Measurements from ENCODE around the gene MEGF10.
A peak's percentile ranks its signal among the peaks of the same experiment; 100 is the strongest.

MEGF10 gene

GRCh38 chr5:127330116-127330515 lies 39.5 kb downstream of the MEGF10 start:
- no peak for DNase-seq

DNA sequence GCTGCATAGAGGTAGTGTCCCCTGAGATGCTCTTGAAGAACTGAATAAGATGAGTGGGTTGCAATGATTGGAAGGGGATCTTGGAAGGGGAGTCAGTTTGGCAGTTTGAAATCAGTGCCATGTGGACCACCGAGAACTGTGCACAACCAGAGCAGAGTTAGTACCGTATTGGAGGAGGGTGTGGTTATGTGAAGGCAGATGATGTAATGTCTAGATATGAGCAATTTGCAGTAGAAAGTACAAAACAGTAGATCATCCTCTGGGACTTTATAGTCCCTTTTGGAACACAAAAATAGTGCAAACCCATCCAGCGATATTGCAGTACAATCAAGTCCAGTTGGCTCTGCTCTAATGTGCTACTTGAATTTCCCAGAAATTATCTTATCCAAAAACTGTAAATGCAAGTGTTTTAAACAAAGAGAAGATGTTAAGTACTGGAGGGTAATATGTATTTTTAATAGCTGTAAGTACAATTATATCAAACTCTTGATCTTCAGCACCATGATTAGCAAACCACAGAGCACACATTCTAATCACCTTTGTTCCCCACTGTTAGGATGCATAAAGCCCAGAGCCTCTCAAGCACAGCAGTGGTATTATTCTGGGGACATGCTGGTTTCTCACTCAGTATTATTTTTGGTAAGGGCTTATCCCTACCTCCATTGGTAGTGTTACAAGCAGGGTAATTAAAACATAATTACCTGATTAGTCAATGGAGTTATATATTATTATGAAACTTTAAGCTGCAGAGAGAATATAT lies 41.5 kb downstream of the MEGF10 start:
- no peak for DNase-seq

DNA sequence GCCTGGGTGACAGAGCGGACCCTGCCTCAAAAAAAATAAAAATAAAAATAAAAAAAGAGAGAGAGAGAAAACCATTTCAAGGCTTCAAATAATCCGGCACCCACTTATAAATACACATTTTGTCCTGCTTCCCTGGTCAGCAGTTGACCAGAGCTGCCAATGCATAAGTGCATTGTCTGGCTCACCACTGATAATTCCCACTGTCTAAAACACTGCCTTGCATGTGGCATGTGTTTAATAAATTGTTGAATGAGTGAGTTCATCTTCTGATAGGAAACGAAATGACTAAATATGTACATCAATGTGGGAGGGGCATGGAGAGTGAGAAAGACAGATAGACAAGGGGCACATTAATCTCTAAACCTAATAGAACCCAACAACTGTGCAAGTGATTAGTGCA lies 42.9 kb downstream of the MEGF10 start:
- no peak for DNase-seq

GRCh38 chr5:127335381-127335780 lies 44.8 kb downstream of the MEGF10 start:
- DNase-seq: no peak

DNA sequence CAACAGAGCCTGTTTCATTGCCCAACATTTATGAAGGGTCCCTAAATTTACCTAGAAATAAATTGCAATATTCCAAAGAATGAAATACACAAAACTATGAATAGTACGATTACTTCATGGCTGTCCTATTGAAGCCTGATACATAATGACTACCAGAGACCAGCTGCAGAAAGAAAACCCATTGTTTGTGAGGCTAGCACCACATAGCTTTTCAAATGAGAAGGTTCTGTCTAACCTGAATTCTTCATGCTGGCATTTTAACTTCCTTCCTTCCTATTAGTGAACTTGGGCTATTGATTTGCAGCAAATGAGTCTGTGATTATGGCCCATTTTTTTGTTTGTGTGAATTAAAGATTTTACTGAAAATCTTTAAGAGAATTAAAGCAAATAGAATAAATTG lies 47.3 kb downstream of the MEGF10 start:
- DNase-seq: no peak

- no peak for DNase-seq
Measured at GRCh38 chr5:127338501-127338900, 47.9 kb downstream of the MEGF10 start.

DNA sequence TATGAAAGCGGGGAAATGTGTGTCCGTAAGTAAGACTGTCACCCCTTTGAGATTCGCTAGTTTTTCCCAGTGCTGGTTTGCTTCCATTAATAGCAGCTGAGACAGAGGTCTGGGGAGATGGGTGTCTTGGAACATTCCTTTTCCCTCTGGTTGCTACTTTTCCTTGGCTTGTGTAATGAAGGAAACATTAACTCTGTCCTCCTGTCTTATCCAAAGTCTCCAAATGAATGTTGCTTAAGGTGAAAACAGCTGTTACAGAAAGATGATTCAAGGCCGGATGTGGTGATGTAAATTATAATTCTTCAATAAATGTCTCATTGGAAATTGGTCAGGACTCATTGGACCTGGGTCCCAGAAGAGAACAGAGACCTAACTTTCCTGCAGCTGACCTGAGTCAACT lies 50.0 kb downstream of the MEGF10 start:
- DNase-seq: no peak

- DNase-seq: no peak
Measured at GRCh38 chr5:127342364-127342763, 51.8 kb downstream of the MEGF10 start.

DNA sequence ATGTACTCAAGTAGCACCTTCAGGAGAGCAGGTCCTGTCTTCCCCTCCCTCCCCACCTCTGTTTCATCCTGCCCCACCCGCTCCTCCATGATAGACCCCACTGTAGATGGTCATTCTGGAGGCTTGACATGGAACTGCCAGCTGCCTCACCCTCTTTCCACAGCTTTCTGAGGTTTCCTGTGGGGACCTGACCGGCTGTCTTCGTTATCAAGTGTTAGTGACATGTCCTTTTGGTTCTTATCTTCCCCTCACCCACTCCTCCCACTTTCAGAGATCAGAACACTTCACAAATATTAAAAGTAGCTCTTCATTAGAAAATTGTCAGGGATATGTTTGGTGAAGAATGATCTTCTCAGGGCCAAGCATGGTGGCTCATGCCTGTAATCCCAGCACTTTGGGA lies 52.7 kb downstream of the MEGF10 start:
- no peak for DNase-seq

DNA sequence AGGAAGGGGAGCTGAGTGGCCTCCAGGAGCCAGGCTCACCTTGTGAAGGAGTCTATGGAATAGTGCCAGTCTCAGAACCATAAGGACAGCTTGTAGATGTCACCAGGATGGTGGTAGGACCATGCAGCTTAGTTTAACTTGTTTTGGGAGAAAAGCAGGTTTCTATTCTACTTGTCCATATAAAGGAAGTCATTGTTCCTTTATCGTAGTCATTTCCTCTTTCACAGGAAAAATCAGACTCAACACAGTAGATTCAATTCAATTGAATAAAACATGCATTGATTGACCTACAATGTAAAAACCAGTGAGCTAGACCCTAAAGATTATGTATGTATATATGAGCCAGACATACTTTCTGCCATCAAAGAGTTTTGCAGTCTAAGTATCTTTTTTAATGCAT lies 53.3 kb downstream of the MEGF10 start:
- no peak for DNase-seq

DNA sequence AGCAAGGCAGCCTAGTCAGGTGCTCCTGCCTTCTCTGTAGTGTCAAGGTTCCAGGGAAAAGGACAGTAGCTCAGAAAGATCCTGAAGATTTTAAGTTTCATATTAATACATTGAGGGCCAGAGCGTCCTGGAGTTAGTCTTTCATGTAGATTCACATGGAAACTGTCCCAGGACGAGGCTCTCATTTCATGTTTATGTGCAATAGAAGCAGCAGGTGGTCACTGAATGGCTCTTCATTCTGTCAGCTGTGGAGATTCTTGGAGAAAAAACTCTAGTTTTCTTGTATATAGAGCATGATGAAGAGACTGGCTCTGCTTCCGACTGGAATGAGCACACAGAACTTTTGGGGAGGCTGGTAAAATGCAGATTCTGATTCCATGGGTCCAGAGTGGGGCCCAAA lies 54.3 kb downstream of the MEGF10 start:
- DNase-seq: no peak

- DNase-seq: no peak
Measured at GRCh38 chr5:127351418-127351817, 60.8 kb downstream of the MEGF10 start.

- no peak for DNase-seq
Measured at GRCh38 chr5:127352068-127352467, 61.5 kb downstream of the MEGF10 start.

DNA sequence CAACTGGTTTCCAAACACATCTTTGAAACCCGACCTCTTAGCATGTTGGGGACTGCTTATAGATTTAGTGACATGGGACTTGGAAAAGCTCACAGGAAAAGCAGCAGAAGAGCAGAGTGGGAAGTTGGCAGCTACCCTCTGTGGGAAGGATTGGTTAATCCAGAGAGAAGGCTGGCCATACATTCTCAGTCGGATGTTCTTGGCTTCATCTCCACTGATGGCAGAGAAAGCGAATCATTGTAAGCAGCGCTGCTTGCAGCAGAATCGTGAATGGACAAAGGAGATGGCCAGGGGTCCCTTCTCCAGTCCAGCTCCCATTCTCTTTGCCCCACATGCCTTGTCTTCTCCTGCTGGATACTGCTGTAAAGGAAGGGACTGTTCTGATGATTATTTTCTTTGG lies 62.7 kb downstream of the MEGF10 start:
- DNase-seq: no peak

- DNase-seq: no peak
Measured at GRCh38 chr5:127353796-127354195, 63.2 kb downstream of the MEGF10 start.

DNA sequence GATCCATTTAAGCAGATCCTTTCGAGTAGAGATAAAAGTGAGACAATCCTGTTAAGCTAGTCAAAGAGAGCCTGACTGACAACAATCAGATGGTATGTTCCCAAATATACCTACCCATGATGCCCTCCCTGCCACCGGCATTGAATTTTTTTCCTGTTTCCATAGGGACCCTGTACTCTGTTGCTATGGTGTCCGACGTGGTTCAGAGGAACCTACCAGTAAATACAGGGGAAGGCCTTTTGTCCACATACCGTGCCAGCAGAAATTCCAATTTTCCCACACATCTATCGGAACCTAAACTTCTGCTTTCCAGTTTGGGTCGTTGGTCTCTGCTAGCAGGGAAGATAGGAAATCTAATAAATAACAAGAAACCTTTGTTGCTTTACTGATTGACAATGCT lies 64.7 kb downstream of the MEGF10 start:
- DNase-seq: no peak

DNA sequence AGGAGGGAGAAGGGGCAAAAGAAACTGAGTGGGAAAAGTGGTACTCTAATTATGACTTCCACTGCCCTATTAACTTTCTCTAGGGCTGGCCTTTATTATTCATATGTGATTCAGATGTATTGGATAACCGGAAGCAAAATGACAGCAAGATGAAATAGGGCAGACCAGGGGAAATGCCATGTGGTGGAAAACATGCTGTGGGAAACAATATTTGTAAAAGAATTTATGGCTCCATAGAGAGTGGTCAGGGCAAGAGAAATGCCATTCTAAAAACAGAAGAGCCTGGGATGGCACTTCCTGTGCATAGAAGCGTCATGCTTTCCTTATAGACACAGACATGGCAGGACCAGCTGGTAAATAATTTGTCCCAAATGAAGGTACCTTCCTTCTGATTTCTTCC lies 67.7 kb downstream of the MEGF10 start:
- peak; percentile 13 to 31 (median 29) for DNase-seq

- DNase-seq: peak in 2 of 3 donors; percentile 40 to 42
Measured at GRCh38 chr5:127358740-127359139, 68.1 kb downstream of the MEGF10 start.

GRCh38 chr5:127359502-127359901 lies 68.9 kb downstream of the MEGF10 start:
- no peak for DNase-seq

- no peak for DNase-seq
Measured at GRCh38 chr5:127363403-127363802, 72.8 kb downstream of the MEGF10 start.

GRCh38 chr5:127367029-127367428 lies 76.4 kb downstream of the MEGF10 start:
- no peak for DNase-seq

GRCh38 chr5:127367946-127368465 lies 77.4 kb downstream of the MEGF10 start:
- no peak for DNase-seq

GRCh38 chr5:127369796-127370195 lies 79.2 kb downstream of the MEGF10 start:
- no peak for DNase-seq

- no peak for DNase-seq
Measured at GRCh38 chr5:127370631-127371030, 80.0 kb downstream of the MEGF10 start.

Data from suppressor macrophage treated with lipopolysaccharide for 1 hour (primary cell).